Activated T-helper 17 cell treated with anti-CD3 and anti-CD28 coated beads, Interleukin-2, amount 50 U/mL, for 72 hours (primary cell): ENCODE measurements around the gene TRABD. TPM values are rescaled to one million over a fixed set of nuclear protein-coding genes. Genes with fewer than 3 reads are reported as not detected.
"Not testable (repeated sequence)": the region's sequence is repeated elsewhere in the genome, so short reads cannot be mapped to it uniquely, and the experiment has no call there.

Source experiments
- ATAC-seq: fragments of 150-1000 bp; cut with Tn5 transposase; replicated peaks from 2 replicates; pipeline ENCODE4 v1.10.0; 2021; ENCODE audit warnings: mild to moderate bottlenecking, moderate library complexity
- H3K27ac Mint-ChIP-seq: one replicate; pipeline ENCODE4 v1.8.0; 2022; ENCODE audit warnings: mixed read lengths
- H3K27me3 Mint-ChIP-seq: one replicate; pipeline ENCODE4 v1.8.0; 2022; ENCODE audit warnings: mixed read lengths
- H3K36me3 Mint-ChIP-seq: one replicate; pipeline ENCODE4 v1.8.0; 2022; ENCODE audit warnings: low read depth, mild to moderate bottlenecking, mixed read lengths
- H3K4me1 Mint-ChIP-seq: one replicate; pipeline ENCODE4 v1.8.0; 2022; ENCODE audit warnings: mixed read lengths
- H3K4me3 Mint-ChIP-seq: one replicate; pipeline ENCODE4 v1.8.0; 2022; ENCODE audit warnings: mild to moderate bottlenecking, mixed read lengths
- H3K9me3 Mint-ChIP-seq: one replicate; pipeline ENCODE4 v1.8.0; 2022; ENCODE audit warnings: mixed read lengths
- total RNA-seq, 2 donors: library from RNA; stranded (reverse); gene quantifications; one replicate each; pipeline ENCODE4 v1.2.3, GENCODE V29; 2022

Gene TRABD
- total RNA-seq, 2 donors from 2014 or later = 70.1 to 116 TPM

DNA sequence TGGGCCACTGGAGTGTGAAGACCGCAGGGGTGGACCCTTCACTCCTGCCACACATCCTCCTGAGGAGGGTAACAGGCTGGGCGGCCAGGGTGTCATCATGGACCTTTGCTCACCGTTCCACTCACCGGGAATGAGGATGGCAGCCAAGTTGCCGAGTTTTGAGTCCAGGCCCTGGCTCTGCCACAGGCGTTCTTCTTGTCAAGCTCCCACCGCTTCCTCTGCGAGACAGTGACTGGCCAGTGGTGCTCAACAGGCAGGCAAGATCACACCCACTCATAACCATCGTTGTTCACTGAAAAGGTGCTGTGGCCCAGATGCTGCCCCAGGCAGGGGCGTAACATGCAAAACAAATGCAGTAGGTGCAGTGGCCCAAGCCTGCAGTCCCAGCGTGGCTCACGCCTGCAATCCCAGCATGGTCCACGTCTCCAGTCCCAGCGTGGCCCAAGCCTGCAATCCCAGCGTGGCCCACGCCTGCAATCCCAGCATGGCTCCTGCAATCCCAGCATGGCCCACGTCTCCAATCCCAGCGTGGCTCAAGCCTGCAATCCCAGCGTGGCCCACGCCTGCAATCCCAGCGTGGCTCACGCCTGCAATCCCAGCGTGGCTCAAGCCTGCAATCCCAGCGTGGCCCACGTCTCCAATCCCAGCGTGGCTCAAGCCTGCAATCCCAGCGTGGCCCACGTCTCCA is 20.1 kb upstream of the TRABD start:
- Mint-ChIP-seq H3K4me1 (peaks cover 7% of the 10 kb centered on the region), H3K27ac (no peak overlapping the region), H3K4me3 (no peak overlapping the region), H3K36me3 (peaks cover 6% of the 10 kb centered on the region), H3K27me3 (peaks cover 26% of the 10 kb centered on the region), H3K9me3 (no peaks in the 10 kb centered on the region)
- ATAC-seq = no peak

DNA sequence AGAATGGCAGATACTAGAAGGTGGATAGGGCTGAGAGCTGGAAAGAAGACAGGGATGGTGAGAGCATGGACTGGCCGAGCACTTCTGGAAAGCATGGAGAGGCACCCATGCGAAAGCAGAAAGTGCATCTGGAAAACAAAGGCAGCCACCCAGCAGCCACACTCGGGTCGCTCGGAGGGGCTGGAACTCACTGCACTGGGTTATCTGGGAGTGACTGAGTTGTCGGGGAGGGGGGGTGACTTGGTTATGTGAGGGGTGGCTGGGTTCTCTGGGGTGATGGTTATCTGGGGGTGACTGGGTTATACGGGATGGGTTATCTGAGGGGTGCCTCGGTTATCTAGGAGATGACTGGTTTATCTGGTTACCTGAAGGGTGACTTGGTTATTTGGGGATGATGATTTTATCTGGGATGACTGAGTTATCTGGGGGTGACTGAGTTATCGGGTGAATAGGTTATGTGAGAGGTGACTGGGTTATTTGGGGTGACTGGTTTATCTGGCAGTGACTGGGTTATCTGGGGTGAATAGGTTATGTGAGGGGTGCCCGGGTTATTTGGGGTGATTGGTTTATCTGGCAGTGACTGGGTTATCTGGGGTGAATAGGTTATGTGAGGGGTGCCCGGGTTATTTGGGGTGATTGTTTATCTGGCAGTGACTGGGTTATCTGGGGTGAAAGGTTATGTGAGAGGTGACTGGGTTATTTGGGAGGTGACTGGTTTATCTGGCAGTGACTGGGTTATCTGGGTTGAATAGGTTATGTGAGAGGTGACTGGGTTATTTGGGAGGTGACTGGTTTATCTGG is 17.8 kb upstream of the TRABD start:
- peak overlapping the region; percentile 70 for H3K4me3 Mint-ChIP-seq
- ATAC-seq = no peak
- H3K36me3 Mint-ChIP-seq = peaks cover 13% of the 10 kb centered on the region
- no peaks in the 10 kb centered on the region for H3K9me3 Mint-ChIP-seq
- peaks cover 7% of the 10 kb centered on the region for H3K4me1 Mint-ChIP-seq
- H3K27ac Mint-ChIP-seq = peak overlapping the region; percentile 4
- H3K27me3 Mint-ChIP-seq = peaks cover 33% of the 10 kb centered on the region

DNA sequence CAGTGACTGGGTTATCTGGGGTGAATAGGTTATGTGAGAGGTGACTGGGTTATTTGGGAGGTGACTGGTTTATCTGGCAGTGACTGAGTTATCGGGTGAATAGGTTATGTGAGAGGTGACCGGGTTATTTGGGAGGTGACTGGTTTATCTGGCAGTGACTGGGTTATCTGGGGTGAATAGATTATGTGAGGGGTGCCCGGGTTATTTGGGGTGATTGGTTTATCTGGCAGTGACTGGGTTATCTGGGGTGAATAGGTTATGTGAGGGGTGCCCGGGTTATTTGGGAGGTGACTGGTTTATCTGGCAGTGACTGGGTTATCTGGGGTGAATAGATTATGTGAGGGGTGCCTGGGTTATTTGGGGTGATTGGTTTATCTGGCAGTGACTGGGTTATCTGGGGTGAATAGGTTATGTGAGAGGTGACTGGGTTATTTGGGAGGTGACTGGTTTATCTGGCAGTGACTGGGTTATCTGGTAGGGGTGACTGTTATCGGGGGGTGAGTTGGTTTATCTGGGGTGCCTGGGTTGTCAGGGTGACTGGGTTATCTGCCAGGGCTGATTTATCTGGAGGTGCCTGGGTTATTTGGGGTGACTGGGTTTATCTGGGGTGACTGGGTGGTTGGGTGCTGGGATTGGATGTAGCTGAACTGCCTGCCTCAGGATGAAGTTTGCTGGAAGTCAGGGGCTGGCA is 17.1 kb upstream of the TRABD start:
- H3K27me3 Mint-ChIP-seq = peaks cover 33% of the 10 kb centered on the region
- not testable (repeated sequence) for H3K9me3 Mint-ChIP-seq, ATAC-seq, H3K4me1 Mint-ChIP-seq
- H3K36me3 Mint-ChIP-seq = peaks cover 13% of the 10 kb centered on the region
- peak overlapping the region; percentile 85 for H3K27ac Mint-ChIP-seq
- peak overlapping the region; percentile 70 for H3K4me3 Mint-ChIP-seq

DNA sequence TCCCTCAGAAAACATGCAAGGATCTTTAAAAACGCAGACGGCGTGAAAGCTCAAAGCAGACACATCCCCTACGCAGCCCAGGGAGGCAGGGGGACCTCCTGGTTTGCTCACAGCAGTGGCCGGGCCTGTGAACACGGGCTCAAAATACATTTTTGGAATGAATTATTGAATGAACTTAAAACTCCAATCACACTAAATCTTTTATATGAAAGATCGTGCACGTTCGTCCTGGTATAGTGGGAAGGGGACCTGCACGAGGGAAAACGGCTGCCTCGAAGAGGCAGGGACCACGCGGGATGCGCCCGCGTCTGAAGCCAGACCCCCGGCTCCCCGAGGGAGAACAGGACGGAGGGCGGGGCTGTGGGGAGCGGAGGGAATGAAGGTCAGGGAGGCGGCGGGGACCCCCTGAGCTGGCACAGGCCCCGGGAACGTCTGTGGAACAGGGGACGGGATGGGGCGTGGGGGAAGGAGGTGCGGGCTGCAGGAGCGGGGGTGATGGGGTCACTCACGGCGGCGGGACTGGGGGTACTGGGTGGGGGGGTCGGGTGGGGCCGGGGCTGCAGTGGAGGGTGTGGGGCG is 16.4 kb upstream of the TRABD start:
- peak; percentile 3 for ATAC-seq
- H3K27ac Mint-ChIP-seq = peak overlapping the region; percentile 85
- peaks cover 7% of the 10 kb centered on the region for H3K4me1 Mint-ChIP-seq
- H3K36me3 Mint-ChIP-seq = peaks cover 13% of the 10 kb centered on the region
- no peaks in the 10 kb centered on the region for H3K9me3 Mint-ChIP-seq
- H3K27me3 Mint-ChIP-seq = peaks cover 30% of the 10 kb centered on the region
- peak overlapping the region; percentile 70 for H3K4me3 Mint-ChIP-seq

DNA sequence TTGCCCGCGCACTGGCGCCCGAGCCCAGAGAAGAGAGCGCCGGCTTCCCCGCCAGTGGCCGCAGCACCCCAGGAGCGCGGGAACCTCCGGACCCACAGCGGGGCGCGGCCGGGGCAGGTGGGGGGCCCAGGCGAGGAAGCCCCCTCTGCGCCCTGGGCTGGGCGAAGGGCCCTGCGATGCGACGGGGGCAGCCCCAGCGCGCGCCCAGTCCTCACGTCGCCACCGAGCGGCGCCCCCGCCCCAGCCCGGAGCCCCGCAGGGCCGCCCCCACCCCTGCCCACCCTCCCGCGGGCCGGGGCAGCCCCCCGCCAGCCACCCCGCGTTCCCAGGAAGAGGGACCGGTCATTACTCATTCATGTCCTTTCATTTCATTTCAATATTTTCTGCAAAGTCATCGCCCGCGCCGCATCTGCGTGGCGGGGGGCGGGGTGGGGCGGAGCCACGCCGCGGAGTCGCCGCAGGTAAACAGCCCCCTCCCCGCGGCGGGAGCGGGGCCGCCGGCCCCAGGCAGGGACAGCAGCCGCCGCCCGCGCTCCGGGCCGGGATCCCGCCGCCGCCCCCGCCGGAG is 15.9 kb upstream of the TRABD start:
- Mint-ChIP-seq H3K27me3 (peaks cover 29% of the 10 kb centered on the region), H3K4me3 (peak overlapping the region; percentile 43), H3K4me1 (peaks cover 7% of the 10 kb centered on the region), H3K27ac (peak overlapping the region; percentile 48), H3K36me3 (peaks cover 13% of the 10 kb centered on the region), H3K9me3 (no peaks in the 10 kb centered on the region)
- ATAC-seq = peak; percentile 88

DNA sequence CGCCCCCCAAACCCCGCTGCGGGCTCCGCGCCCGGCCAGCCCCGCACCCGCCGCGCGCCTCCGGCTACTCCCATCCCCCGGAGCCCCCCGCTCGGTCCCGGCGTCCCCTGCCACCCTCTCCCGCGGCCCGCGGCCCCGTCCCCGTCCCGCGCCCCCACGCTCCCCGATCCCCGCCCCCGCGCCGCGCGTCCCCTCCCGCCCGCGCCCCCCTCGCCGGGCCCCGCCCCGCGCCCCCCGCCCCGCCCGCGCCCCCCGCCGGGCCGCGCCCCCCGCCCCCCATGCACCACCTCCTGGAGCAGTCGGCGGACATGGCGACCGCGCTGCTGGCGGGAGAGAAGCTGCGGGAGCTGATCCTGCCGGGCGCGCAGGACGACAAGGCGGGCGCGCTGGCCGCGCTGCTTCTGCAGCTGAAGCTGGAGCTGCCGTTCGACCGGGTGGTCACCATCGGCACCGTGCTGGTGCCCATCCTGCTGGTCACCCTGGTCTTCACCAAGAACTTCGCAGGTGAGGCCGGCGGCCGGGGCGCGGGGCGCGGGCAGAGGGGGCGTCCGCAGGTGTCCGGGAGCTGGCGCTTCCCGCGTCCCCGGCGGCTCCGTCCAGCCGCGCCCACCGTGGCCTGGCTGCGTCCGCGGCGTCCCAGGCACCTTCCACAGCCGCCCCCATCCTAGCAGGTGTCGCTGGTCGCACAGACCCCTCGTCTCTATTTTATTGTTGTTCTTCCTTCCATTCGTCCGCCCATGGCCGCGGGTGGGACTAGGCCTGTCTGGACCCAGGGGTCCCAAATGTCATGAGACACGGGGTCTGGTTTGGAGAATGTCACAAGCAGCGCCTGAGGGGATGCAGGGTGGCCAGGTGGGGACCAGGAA is 15.0 kb upstream of the TRABD start, which contains the start of gene PANX2:
TSS of gene PANX2 (plus strand) at position 279 of the 866 bp plus-strand sequence. CDS start at position 279, 0 bp downstream.
- peaks cover 26% of the 10 kb centered on the region for H3K27me3 Mint-ChIP-seq
- H3K4me1 Mint-ChIP-seq = peaks cover 7% of the 10 kb centered on the region
- no peak for ATAC-seq
- H3K4me3 Mint-ChIP-seq = peak within 1 kb of the TSS; percentile 70
- peak within 1 kb of the TSS; percentile 54 for H3K27ac Mint-ChIP-seq
- no peaks in the 10 kb centered on the region for H3K9me3 Mint-ChIP-seq
- peaks cover 13% of the 10 kb centered on the region for H3K36me3 Mint-ChIP-seq

DNA sequence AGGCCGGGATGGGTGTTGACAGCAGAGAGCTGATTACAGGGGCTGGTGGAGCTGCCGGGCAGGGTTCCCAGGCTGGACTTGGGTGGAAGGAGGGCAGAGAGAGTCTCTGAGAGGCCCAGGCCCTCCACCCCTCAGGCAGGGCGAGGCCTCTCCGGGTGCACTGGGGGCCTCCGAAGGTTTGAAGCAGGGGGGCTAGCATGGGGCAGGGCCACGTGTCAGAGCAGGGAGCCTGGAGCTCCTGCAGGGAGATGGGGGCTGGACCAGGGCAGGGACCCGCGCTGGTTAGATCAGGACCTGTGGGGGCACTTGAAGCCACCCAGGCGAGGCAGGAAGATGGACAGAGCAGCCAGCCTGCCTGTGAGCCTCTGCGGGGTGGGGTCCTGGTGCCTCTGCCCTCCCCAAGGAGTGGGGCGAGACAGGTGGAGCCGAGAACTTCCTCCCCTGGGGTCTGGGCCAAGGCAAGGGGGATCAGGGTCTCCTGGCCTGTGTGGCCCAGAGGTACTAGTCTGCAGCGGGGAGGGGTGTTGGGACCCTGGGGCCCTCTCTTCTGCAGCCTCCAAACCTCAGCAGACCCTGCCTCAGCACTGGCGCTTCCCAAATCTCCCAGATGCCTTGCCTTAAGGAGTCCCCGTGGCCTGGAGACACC is 14.3 kb upstream of the TRABD start:
- peaks cover 13% of the 10 kb centered on the region for H3K36me3 Mint-ChIP-seq
- H3K4me3 Mint-ChIP-seq = peak overlapping the region; percentile 64
- no peaks in the 10 kb centered on the region for H3K9me3 Mint-ChIP-seq
- H3K4me1 Mint-ChIP-seq = peaks cover 7% of the 10 kb centered on the region
- H3K27me3 Mint-ChIP-seq = peaks cover 26% of the 10 kb centered on the region
- ATAC-seq = no peak
- H3K27ac Mint-ChIP-seq = peak overlapping the region; percentile 54

DNA sequence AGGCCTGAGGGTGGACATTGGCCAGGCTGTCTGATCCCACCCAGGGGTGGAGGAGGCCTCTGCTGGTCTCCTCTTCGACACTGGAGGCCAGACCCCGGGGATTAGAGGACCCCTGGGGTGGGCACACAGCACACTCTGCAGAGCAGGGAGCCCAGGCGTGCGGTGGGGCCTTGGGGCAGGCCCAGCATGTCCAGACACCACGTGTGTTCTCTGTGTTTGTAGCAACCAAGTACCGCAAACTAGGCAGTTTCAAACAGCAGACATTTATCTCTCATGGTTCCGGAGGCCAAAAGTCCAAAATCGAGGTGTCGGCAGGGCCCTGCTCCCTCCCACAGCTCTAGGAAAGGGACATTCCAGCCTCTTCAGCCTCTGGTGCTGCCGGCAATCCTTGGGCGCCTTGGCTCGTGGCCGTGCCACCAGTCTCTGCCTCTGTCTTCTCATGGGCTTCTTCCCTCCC is 13.7 kb upstream of the TRABD start:
- Mint-ChIP-seq H3K27ac (no peak overlapping the region), H3K4me1 (peaks cover 7% of the 10 kb centered on the region), H3K36me3 (peaks cover 13% of the 10 kb centered on the region)

DNA sequence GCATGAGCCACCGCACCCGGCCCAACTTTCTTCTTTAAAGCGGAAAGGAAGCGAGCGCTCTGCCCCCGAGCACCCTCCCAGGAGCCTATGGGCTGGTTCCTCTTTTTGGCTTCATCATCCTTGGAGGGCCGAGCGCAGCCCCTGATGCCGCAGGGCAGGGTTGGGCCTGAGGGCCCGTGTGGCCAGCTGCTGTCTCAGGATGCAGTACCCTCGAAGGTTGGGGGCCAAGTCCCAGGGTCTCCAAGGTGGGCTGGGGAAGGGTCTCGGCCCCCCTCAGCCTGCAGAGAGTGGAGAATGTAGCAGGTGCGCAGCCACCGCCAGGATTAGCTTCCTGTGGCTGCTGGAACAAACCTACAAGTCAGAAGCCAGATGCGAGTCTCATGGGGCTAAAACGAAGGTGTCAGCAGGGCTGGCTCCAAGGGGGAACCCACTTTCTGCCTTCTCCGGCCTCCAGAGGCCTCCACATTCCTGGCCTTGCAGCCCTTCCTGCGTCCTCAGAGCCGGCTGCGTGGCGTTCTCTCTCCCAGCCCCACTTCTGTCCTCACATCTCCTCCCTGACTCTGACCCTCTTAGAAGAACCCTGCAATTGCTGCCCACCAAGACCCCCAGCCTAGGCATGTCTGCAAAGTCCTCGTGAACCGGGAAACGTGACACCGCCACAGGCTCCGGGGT is 12.3 kb upstream of the TRABD start:
- no peak for ATAC-seq
- Mint-ChIP-seq H3K36me3 (peaks cover 13% of the 10 kb centered on the region), H3K4me3 (no peak overlapping the region), H3K9me3 (no peaks in the 10 kb centered on the region), H3K4me1 (peaks cover 7% of the 10 kb centered on the region), H3K27me3 (peaks cover 16% of the 10 kb centered on the region), H3K27ac (no peak overlapping the region)

More for the DNA sequence above, 13.7 kb upstream of the TRABD start:
- Mint-ChIP-seq H3K9me3 (no peaks in the 10 kb centered on the region), H3K27me3 (peaks cover 26% of the 10 kb centered on the region), H3K4me3 (peak overlapping the region; percentile 64)
- ATAC-seq = no peak

DNA sequence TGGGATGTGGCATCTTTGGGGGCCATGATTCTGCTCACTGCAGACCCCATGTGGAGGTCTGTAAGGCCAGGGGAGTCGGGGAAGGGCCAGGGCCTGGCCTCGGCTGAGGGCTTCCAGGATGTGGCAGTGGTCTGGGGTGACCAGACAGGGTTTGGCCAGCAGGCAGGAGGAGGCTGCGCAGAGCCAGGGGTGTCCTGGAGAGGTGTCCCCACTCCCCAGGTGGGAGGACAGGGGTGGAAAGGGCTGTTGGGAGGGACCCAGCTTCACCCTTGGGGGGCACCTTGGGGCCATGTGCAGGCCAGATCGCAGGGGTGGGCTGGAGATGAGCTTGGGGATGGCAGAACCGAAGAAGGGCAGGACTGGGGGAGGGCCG is 11.7 kb upstream of the TRABD start:
- Mint-ChIP-seq H3K4me3 (no peak overlapping the region), H3K27ac (no peak overlapping the region), H3K4me1 (peaks cover 2% of the 10 kb centered on the region), H3K36me3 (peaks cover 10% of the 10 kb centered on the region), H3K9me3 (no peaks in the 10 kb centered on the region), H3K27me3 (peaks cover 10% of the 10 kb centered on the region)
- no peak for ATAC-seq

DNA sequence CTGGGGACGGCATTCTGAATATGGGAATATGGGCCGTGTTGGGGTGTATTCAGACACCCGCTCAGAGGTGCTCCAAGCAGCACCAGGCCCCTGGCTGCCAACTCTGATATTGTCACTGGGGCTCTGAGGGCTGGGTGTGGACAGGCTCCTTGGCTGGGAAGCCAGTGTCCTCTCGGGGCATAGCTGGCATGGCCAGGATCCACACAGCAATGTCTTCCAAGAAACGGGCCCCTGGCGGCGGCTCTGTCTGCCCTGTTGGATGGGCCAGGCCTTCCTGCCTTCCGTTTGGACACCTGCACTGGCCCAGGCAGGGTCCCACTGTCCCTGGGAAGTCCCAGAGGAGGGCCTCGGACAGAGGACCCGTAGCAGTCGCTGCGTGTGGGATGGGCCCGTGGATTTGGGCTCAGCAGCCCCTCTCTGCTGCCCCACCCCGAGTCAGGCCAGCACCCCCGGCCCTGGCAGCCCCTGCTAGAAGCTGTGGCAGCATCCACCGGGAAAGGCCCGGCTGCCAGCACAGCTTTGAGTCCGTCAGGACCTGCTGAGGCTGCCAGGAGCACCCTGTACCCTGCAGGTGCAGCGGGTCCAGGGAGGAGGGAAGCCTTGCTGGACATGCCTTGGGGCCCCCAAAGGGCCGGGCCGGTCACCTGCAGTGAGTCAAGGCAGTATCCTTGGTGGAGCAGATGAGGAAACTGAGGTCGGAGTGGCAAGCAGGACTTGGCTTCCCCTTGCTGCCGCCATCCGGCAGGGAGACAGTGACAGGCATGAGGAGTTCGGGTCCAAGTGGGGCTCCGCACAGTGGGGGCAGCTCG is 11.1 kb upstream of the TRABD start:
- ATAC-seq = no peak
- Mint-ChIP-seq H3K4me3 (no peak overlapping the region), H3K27ac (no peak overlapping the region), H3K27me3 (peaks cover 8% of the 10 kb centered on the region), H3K9me3 (no peaks in the 10 kb centered on the region), H3K4me1 (no peaks in the 10 kb centered on the region), H3K36me3 (peaks cover 6% of the 10 kb centered on the region)

DNA sequence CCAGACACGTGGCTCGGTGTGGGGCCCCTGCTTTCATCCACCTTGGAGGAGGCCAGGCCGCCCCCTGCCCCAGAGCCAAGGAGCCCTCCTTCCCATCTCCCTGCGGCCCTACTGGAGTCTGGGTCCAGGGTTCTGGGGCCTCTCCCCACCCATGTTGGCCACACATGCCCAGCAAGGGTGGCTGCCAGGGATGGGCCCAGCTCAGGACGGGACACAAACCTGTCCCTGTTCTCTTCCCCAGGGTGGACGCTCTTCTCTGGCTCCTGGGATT is 10.6 kb upstream of the TRABD start:
- H3K36me3 Mint-ChIP-seq = peaks cover 6% of the 10 kb centered on the region
- H3K27me3 Mint-ChIP-seq = peaks cover 11% of the 10 kb centered on the region
- H3K4me1 Mint-ChIP-seq = no peaks in the 10 kb centered on the region
- no peak for ATAC-seq
- no peak overlapping the region for H3K4me3 Mint-ChIP-seq
- no peaks in the 10 kb centered on the region for H3K9me3 Mint-ChIP-seq
- no peak overlapping the region for H3K27ac Mint-ChIP-seq
